ENCODE data around the gene DYRK3. TPM values are rescaled to one million over a fixed set of nuclear protein-coding genes. Genes with fewer than 3 reads are reported as not detected.
A peak's percentile ranks its signal among the peaks of the same experiment; 100 is the strongest.

Gene DYRK3
- total and polyA plus RNA-seq, 10 of the 15 experiments (the other 5 are each of a cell fraction or from before 2014, with no cell fraction given) = 1.6 to 12.9 (median 10.3) TPM

GRCh38 chr1:206685769-206686477 lies 50.6 kb downstream of the DYRK3 start (continued):
- TF ChIP-seq, protein P1, sequence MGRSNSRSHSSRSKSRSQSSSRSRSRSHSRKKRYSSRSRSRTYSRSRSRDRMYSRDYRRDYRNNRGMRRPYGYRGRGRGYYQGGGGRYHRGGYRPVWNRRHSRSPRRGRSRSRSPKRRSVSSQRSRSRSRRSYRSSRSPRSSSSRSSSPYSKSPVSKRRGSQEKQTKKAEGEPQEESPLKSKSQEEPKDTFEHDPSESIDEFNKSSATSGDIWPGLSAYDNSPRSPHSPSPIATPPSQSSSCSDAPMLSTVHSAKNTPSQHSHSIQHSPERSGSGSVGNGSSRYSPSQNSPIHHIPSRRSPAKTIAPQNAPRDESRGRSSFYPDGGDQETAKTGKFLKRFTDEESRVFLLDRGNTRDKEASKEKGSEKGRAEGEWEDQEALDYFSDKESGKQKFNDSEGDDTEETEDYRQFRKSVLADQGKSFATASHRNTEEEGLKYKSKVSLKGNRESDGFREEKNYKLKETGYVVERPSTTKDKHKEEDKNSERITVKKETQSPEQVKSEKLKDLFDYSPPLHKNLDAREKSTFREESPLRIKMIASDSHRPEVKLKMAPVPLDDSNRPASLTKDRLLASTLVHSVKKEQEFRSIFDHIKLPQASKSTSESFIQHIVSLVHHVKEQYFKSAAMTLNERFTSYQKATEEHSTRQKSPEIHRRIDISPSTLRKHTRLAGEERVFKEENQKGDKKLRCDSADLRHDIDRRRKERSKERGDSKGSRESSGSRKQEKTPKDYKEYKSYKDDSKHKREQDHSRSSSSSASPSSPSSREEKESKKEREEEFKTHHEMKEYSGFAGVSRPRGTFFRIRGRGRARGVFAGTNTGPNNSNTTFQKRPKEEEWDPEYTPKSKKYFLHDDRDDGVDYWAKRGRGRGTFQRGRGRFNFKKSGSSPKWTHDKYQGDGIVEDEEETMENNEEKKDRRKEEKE (IDR thresholded peaks at IDR 0.05) = no peak
- no peak for TF ChIP-seq KDM1A (IDR thresholded peaks at IDR 0.05; ENCODE audit: borderline replicate concordance)
- TF ChIP-seq CTCF (IDR thresholded peaks at IDR 0.05 in 2 of 3, conservative IDR thresholded peaks at IDR 0.05 in 1 of 3; ENCODE audit: control insufficient read depth in 2 of 3, extremely low read depth in 1 of 3, insufficient read depth in 1 of 3, low read depth in 3 of 3, low read length in 3 of 3) = no peak
- TF ChIP-seq SREBF2 (IDR thresholded peaks at IDR 0.05; ENCODE audit: low read length) = no peak
- TF ChIP-seq IKZF1 (conservative IDR thresholded peaks at IDR 0.05) = peak; percentile 73
- no peak for TF ChIP-seq FOS (IDR thresholded peaks at IDR 0.05; ENCODE audit: borderline replicate concordance, extremely low read depth, insufficient read length)
- TF ChIP-seq IKZF2 (IDR thresholded peaks at IDR 0.05) = peak; percentile 31 to 60; a peak in 3 of 4 replicates
- no peak for TF ChIP-seq IRF5 (IDR thresholded peaks at IDR 0.05; ENCODE audit: borderline replicate concordance)
- no peak for TF ChIP-seq PAX8 (IDR thresholded peaks at IDR 0.05)
- TF ChIP-seq NFIC (IDR thresholded peaks at IDR 0.05; ENCODE audit: low read depth, low read length) = no peak
- no peak for TF ChIP-seq ZNF274 (IDR thresholded peaks at IDR 0.05; ENCODE audit: insufficient read depth, insufficient read length)
- TF ChIP-seq RCOR1 (conservative IDR thresholded peaks at IDR 0.05; ENCODE audit: low read depth, low read length) = no peak
- no peak for TF ChIP-seq SIX5 (IDR thresholded peaks at IDR 0.05; ENCODE audit: low read depth, low read length, severe bottlenecking)
- TF ChIP-seq ZNF384 (IDR thresholded peaks at IDR 0.05; ENCODE audit: borderline replicate concordance, low read depth, low read length) = no peak
- TF ChIP-seq EZH2 (IDR thresholded peaks at IDR 0.05; ENCODE audit: borderline replicate concordance, control insufficient read depth, low read depth, low read length) = no peak
- TF ChIP-seq WRNIP1 (IDR thresholded peaks at IDR 0.05; ENCODE audit: borderline replicate concordance, low read depth, low read length) = no peak
- no peak for TF ChIP-seq SMAD1 (IDR thresholded peaks at IDR 0.05; ENCODE audit: low read depth, partially characterized antibody)
- TF ChIP-seq ZNF217 (IDR thresholded peaks at IDR 0.05) = no peak
- no peak for TF ChIP-seq TARDBP (IDR thresholded peaks at IDR 0.05; ENCODE audit: borderline replicate concordance)
- TF ChIP-seq NKRF (conservative IDR thresholded peaks at IDR 0.05) = no peak; the same call in none of the 2 replicates
- TF ChIP-seq ZBED1 (IDR thresholded peaks at IDR 0.05; ENCODE audit: borderline replicate concordance) = no peak
- TF ChIP-seq SRF (IDR thresholded peaks at IDR 0.05; ENCODE audit: low read depth in 2 of 2, low read length in 2 of 2) = peak; percentile 82 to 92
- no peak for TF ChIP-seq PML (IDR thresholded peaks at IDR 0.05; ENCODE audit: low read length)
- TF ChIP-seq ATF7 (IDR thresholded peaks at IDR 0.05; ENCODE audit: low read depth) = no peak
